GF-D8 (cell line): ENCODE results near the gene PLIN5.

Source experiments
- DNase-seq: peaks from one replicate; lab custom pipeline; 2025; lab: John Stamatoyannopoulos, UW

PLIN5 gene

GRCh38 chr19:4504891-4505569 is 30.0 kb downstream of the PLIN5 start:
- no peak for DNase-seq

GRCh38 chr19:4504297-4504701 is 30.7 kb downstream of the PLIN5 start:
- DNase-seq = no peak

DNA sequence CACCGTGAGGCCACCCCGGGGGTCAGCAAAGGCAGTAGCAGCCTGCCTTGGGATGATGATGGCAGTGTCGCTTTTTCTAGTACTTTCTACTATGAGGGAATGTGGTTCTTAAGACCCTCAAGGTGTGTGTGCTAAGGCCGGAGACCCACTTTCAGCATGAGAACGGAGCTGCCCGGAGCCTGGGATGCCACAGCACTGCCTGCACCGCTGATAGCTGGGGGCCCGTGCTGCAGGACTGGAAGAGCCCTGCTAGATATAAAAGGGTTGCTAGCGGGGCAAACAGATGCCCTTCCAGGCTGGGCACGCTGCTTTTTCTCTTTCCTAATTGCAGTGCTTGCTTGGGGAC is 31.2 kb downstream of the PLIN5 start:
- no peak for DNase-seq

- no peak for DNase-seq
Measured at GRCh38 chr19:4503132-4503824, 31.7 kb downstream of the PLIN5 start.

DNA sequence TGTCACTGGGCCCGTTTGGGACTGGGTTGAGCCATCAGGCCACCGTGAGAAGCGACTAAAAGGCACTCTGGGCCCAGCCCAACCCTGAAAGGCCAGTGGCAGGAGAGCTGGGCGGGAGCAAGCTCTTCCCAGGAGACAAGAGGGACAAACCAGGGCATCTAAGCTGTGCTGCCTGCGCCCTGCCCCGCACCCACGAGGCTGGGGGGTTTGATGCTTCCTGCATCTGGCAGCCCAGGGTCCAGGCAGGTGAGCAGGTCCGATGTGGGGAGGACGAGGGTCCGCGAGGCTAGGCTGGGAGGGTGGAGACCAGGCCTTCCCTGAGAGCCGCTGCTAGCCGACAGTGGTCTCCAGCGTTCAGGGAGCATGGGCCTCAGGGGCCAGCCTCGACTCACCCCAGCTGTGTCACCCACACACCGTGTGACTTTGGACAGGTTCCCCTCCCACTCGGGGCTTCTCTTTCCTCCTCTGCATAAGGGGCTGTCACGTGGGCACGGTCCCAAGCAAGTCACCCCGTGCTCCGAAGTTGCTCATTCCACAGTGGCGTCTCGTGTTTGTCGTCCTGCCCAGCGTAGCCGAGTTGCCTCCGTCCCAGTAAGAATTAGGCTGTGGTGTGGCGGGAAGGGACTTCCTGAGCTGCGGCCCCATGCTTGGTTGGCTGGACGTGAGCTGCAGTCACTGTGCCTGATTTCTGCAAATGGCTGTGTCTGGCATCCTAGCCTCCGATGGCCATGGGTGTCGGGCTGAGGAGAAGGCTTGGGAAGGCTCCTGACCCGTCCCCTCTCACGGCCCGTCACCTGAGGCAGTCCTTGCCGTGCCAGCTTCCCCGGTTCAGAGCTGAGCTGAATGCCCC is 32.5 kb downstream of the PLIN5 start:
- no peak for DNase-seq

DNA sequence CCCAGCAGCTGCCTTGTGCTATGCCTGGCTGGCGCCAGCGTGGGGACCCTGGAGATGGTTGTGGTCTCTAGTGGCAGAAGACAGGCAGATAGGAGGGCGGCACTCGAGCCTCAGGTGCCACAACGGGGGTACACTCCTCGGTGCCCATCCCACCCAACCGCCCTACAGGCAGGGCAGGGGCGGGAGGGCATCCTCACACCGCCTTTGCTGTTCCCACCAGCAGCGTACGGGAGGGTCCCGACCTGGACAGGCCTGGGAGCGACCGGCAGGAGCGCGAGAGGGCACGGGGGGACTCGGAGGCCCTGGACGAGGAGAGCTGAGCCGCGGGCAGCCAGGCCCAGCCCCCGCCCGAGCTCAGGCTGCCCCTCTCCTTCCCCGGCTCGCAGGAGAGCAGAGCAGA is 33.3 kb downstream of the PLIN5 start:
- DNase-seq = no peak

- DNase-seq = no peak
Measured at GRCh38 chr19:4500841-4501591, 34.0 kb downstream of the PLIN5 start.

DNA sequence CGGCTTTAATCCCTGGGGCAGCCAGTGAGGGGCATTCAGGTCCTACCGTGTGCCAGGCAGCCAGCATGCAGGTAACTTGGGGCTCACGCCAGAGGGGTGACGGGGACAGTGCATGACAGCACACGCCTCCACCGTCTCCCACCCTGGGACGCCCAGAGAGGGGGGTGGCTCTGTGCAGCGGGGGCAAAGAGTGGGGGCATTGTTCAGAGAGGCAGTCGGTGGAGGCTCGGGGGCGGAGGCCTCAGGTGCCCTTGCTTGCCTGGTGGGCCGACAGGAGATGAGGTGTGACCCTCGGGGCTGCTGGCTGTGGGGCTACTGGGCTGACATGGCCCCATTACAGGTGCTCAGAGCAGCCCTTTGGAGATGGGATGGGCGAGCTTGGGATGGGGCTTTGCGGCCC is 35.2 kb downstream of the PLIN5 start:
- no peak for DNase-seq

GRCh38 chr19:4499318-4499717 is 35.7 kb downstream of the PLIN5 start:
- no peak for DNase-seq

DNA sequence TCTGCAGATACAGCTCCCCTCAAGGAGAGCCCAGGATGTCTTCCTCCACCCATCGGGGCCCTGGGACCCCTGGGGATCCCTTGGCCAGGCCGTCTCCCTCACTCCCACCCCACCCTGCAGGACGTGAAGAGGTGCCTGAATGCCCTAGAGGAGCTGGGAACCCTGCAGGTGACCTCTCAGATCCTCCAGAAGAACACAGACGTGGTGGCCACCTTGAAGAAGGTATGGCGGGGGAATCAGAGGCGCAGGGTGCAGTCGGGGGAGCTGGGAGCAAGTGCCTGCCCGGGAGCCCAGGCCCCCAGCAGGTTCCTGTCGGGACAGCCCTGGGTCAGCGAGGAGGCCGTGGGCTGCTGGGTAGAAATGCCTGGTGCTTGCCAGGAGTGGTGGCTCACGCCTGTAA is 36.3 kb downstream of the PLIN5 start:
- DNase-seq = no peak

DNA sequence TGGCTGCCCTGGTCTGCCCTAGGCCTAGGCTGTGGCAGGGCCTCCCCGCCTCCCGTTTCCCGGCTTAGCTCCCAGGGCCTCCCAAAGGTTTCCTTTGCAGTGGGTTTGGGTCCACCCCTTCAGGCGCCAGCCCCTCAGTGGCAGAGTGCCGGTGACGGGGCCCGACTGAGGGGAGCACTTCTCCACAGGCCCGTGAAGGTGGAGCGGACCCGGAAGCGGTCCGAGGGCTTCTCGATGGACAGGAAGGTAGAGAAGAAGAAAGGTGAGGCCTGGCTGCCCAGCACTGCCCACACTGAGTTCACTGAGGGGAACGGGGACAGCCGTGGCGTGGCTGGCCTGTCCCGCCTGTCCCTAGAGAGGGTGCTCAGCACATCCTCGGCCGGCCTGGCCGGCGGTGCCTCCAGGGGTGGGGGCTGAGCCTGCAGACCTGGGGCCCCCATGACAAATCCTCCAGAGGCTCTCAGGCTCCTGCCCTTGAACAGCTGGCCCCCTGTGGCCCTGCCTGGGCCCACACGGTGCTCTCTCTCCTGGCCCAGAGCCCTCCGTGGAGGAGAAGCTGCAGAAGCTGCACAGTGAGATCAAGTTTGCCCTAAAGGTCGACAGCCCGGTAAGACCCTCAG is 37.1 kb downstream of the PLIN5 start:
- no peak for DNase-seq

DNA sequence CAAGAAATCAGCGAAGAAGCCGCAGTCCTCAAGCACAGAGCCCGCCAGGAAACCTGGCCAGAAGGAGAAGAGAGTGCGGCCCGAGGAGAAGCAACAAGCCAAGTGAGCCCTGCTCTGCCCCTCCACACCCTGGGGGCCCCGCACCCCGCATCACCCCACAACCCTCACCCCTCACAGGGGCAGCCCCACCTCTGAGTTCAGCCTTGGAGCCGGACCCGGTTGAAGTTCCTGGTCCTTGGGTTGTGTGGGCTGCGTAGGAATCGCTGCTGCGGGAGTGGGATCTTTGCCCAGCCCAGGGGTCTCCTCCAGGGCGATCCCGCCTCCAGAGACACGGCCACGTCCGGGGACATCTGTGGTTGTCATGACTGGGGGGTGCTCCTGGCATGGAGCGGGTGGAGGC is 38.7 kb downstream of the PLIN5 start:
- DNase-seq = no peak

DNA sequence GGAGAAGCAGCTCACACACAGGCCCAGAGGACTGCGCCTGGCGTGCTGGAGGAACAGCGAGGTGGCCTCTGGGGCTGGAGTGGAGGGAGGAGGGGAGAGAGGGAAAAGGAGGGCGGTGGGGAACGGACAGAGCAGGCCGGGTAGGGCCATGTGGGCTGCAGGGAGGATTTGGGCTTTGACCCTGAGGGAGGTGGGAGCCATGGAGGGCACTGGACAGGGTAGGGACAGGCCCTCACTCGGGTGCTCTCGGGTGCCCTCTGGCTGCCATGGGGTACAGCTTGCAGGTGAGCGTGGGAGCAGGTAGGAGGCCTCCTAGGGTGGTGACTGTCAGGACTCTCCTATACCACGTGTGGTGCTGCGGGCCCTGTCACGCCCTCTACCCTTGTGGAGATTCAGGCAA is 39.6 kb downstream of the PLIN5 start:
- DNase-seq = no peak

DNA sequence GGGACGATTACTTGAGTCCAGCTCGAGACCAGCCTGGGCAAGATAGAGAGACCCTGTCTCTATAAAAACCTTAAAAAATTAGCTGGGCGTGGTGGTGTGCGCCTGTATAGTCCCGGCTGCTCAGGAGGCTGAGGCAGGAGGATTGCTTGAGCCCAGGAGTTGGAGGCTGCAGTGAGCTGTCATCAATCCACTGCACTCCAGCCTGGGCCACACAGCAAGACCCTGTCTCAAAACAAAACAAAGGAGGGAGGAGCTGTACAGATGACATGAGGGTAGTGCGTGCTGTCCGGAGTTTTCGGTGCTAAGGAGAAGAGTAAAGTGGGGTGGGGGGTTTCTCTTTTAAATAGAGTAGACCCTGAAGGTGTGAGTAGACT is 40.3 kb downstream of the PLIN5 start:
- no peak for DNase-seq

- no peak for DNase-seq
Measured at GRCh38 chr19:4493929-4494690, 40.9 kb downstream of the PLIN5 start.

DNA sequence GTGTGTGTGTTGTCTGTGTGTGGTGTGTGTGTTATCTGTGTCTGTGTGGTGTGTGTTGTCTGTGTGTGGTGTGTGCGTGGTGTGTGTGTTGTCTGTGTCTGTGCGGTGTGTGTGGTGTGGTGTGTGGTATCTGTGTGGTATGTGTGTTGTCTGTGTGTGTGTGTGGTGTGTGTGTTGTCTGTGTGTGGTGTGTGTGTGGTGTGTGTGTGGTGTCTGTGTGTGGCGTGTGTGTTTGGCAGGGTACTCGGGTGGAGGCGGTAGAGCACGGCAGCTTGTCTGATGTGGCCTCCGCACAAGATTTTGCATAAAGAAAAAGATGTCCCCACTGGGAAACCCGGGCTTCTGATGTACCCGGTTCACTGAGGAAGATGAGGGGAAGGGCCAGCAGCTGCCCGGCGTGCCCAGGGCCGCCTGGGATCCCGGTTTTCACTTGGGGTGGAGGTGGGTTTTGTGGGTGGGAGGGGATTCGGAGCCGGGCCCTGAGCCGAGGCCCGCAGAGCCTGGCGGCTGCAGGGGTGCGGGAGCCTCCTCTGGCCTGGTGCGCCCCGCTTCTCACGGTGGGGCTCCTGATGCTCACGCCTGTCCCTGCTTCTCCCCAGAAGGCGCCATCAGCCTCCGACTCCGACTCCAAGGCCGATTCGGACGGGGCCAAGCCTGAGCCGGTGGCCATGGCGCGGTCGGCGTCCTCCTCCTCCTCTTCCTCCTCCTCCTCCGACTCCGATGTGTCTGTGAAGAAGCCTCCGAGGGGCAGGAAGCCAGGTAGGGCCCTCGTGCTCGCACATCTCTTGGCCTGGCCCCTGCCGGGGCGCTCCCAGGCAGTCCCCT is 41.7 kb downstream of the PLIN5 start:
- no peak for DNase-seq

- DNase-seq = no peak
Measured at GRCh38 chr19:4492337-4493103, 42.5 kb downstream of the PLIN5 start.

DNA sequence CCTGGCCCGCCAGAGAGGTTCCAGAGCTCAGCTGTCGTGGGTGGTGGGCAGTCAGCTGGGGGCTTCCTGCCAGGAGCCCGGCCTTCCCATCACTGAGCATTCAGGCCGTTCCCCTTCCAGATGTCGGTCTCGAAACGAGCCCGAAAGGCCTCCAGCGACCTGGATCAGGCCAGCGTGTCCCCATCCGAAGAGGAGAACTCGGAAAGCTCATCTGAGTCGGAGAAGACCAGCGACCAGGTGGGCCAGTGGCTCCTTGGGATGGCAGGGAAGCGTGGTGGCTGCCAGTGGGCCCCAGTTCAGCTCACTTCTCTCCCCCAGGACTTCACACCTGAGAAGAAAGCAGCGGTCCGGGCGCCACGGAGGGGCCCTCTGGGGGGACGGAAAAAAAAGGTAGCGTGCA is 43.6 kb downstream of the PLIN5 start:
- no peak for DNase-seq

DNA sequence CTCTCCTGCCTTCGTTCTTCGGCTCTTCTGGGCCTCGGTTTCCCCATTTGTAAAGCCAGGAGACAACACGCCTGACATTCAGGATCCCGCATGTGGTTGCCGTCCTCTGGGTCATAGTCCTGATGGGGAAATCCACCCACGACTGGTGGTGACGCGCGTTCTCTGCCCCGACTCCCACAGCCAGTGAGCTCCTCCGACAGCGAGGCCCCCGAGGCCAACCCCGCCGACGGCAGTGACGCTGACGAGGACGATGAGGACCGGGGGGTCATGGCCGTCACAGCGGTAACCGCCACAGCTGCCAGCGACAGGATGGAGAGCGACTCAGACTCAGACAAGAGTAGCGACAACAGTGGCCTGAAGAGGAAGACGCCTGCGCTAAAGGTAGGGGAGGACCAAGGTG is 46.5 kb downstream of the PLIN5 start:
- no peak for DNase-seq

GRCh38 chr19:4487572-4487971 is 47.5 kb downstream of the PLIN5 start:
- no peak for DNase-seq
